Measurements from ENCODE around the gene AEN.

Gene AEN

GRCh38 chr15:88613074-88613944, 7.8 kb upstream of the AEN start:
- no peak for DNase-seq (ENCODE audit: low read depth)

GRCh38 chr15:88615303-88616107, 5.6 kb upstream of the AEN start:
- DNase-seq (ENCODE audit: low read depth) = no peak

GRCh38 chr15:88616240-88616639, 4.9 kb upstream of the AEN start:
- DNase-seq (ENCODE audit: low read depth) = no peak

GRCh38 chr15:88617031-88617722, 4.0 kb upstream of the AEN start:
- no peak for DNase-seq (ENCODE audit: low read depth)

GRCh38 chr15:88617790-88618189, 3.4 kb upstream of the AEN start:
- DNase-seq (ENCODE audit: low read depth) = no peak

- DNase-seq (ENCODE audit: low read depth) = no peak
Measured at GRCh38 chr15:88618686-88619085, 2.5 kb upstream of the AEN start.

DNA sequence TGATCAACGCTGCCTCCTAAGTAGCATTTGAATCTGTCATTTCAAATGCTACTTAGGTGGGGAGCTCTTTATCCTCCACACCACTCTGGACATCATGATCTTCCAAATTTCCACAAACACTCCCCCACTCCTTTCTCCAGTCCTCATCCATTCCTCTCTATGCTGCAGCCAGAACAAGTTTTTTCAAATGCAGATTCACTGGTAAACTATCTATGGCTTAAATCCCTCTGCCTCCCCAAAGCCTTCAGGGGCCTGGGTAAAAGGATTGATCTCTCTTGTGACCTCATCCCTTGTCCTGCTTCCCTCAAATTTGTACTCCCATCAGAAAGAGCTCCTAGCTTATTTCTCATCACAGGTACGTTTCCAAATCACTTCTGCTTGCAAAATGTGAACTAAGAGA, 1.3 kb upstream of the AEN start:
- no peak for DNase-seq (ENCODE audit: low read depth)

DNA sequence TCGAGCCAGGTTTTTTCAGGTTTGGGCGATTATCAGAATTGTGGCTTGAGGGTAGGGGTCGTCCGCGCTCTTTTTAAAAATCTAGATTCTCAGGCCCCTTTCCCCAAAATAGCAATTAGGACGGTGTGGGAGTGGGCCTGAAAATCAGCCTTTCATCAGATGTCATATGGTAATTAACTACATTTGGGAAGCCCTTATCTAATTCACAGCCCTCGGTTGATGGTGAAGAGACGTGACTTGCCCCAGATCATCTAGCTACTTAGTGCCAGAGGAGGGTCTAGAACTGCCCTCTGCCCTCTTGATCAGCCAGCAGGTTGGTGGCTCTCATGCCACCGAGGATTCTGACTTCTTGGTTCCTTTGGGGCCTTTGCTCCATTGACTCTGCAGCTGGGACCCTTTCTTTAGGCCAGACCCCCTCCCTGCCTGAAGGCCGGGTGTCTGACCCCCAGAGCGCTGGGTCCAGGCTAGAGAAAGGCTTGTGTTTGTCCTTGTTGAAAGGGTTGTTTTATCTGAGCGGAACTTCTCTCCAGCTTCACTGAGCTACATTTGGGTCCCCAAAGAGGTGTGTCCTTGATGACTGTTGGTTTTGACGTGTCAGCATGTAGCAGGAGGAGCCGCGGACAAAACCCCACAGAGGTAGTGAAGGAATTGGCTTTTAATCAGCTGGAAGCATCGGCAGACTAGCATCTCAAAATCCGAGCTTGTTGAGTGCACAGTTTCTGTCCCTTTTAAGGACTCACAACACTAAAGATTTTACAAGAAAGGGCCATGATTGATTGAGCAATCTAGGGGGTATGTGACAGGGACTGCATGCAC, 857 bp downstream of the AEN start:
- no peak for DNase-seq (ENCODE audit: low read depth)

- no peak for DNase-seq (ENCODE audit: low read depth)
Measured at GRCh38 chr15:88622605-88622975, 1.4 kb downstream of the AEN start.

- no peak for DNase-seq (ENCODE audit: low read depth)
Measured at GRCh38 chr15:88623061-88623460, 1.9 kb downstream of the AEN start.

GRCh38 chr15:88623632-88624031, 2.5 kb downstream of the AEN start:
- no peak for DNase-seq (ENCODE audit: low read depth)

GRCh38 chr15:88624156-88624970, 3.2 kb downstream of the AEN start:
- no peak for DNase-seq (ENCODE audit: low read depth)

DNA sequence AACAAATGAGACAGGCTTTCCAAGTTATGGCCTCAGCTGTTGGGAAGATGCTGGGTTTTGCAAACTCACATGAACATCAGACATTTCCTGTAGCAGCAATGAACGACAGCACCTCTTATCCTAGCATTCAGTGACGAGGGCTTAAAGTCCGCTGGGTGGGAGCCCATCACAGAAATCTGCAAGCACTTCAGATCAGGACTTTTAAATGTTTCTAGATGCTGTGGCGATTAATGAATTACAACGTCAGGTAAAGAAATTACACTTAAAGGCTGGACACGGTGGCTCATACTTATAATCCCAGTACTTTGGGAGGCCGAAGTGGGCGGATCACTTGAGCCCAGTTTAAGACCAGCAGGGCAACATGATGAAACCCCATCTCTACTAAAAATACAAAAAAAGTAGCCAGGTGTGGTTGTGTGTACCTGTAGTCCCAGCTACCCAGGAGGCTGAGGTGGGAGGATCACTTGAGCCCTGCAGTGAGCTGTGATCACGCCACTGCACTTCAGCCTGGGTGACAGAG, 3.9 kb downstream of the AEN start:
- DNase-seq (ENCODE audit: low read depth) = no peak

GRCh38 chr15:88625943-88626741, 5.0 kb downstream of the AEN start:
- no peak for DNase-seq (ENCODE audit: low read depth)

GRCh38 chr15:88627463-88627862, 6.3 kb downstream of the AEN start:
- DNase-seq (ENCODE audit: low read depth) = no peak

GRCh38 chr15:88628018-88628654, 7.0 kb downstream of the AEN start:
- no peak for DNase-seq (ENCODE audit: low read depth)

- DNase-seq (ENCODE audit: low read depth) = no peak
Measured at GRCh38 chr15:88629071-88629470, 7.9 kb downstream of the AEN start.

- DNase-seq (ENCODE audit: low read depth) = no peak
Measured at GRCh38 chr15:88630141-88630721, 9.1 kb downstream of the AEN start.
